GM10266 (cell line): ENCODE data around the gene INSIG1.

Source experiments
- DNase-seq: peaks from one replicate; pipeline ENCODE4 v3.0.0; 2012; ENCODE audit errors: extremely low spot score
- TF ChIP-seq, protein P1 (sequence below): IDR thresholded peaks from 2 replicates; pipeline ENCODE4 v1.5.1; 2012; ENCODE audit warnings: mild to moderate bottlenecking, low read depth; ENCODE audit not compliant: control insufficient read depth, insufficient read depth; ENCODE audit errors: missing control alignments

INSIG1 gene

GRCh38 chr7:155298288-155298833, 683 bp downstream of the INSIG1 start:
- DNase-seq: no peak
- TF ChIP-seq, protein P1, sequence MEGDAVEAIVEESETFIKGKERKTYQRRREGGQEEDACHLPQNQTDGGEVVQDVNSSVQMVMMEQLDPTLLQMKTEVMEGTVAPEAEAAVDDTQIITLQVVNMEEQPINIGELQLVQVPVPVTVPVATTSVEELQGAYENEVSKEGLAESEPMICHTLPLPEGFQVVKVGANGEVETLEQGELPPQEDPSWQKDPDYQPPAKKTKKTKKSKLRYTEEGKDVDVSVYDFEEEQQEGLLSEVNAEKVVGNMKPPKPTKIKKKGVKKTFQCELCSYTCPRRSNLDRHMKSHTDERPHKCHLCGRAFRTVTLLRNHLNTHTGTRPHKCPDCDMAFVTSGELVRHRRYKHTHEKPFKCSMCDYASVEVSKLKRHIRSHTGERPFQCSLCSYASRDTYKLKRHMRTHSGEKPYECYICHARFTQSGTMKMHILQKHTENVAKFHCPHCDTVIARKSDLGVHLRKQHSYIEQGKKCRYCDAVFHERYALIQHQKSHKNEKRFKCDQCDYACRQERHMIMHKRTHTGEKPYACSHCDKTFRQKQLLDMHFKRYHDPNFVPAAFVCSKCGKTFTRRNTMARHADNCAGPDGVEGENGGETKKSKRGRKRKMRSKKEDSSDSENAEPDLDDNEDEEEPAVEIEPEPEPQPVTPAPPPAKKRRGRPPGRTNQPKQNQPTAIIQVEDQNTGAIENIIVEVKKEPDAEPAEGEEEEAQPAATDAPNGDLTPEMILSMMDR: no peak

DNA sequence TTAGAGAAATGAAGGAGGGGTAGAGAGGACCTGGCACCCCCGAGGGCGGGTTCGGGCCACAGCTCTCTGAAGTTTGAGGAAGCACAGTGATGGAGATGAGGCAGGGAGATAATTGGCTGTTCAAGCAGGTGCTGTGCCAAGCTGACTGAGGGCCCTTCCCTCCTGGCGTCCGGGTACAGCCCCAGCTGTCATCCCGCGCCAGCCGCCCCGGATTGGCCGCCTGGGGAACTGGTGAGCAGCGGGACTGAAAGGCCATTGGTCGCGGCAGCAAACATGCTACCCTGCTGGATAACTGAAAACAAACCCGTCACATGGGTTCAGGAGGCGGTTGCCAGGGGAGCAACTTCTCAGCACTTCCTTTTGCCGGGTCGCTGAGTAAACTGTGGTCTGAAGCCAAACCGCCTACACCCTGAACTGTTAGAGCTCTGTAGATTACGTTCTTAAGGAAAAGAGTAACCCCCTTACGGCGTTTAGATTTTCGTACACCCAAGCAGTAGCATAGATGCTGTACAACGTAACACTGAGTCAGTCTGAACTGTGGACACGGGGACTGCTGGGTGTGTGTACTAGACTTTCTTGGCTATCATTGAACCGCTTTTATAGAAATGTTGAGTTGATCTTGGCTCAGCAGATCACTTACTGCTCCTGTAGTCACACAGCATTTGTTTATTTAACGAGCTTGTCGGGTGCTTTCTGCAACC, 1.3 kb downstream of the INSIG1 start:
- TF ChIP-seq, protein P1: no peak
- peak; percentile 95 for DNase-seq

- TF ChIP-seq, protein P1: no peak
Measured at GRCh38 chr7:155299535-155300202, 2.0 kb downstream of the INSIG1 start.

DNA sequence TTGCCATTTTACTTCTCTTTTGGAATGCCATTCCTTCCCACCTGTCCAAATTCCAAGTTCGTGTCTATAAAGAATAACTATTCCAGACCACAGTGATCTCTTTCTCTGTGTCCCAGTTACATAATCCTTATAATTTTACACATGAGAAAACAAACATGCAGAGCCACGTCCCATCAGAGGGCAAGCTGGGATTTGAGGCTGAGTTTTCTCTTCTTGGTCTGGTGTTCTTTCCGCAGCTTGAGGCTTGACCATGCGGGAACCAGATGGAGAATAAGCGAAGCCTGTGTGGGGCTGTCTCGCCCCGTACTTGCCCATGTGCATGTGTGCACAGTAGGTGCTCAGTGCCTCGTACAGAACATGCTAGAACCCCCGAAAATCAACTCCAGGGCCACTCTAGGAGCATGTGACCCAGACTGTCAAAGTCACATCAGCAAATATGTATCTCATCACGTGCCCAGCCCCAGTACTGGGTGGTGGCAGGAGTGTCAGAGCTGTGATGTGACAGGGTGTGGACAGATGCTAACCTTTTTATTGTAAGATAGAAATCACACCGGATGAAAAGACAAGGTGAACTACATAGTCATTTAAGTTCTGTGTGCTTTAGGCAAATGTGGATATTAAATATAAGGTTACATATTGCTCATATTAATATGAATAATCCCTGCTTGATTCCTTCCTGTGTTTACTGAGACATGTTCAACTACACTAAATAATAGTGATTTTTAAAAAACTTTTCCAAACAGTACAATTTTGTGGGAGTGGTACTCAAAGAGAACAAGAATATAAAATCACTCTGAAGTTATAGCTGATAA, 3.2 kb downstream of the INSIG1 start:
- TF ChIP-seq, protein P1: no peak
- DNase-seq: no peak

More at GRCh38 chr7:155299535-155300202, 2.0 kb downstream of the INSIG1 start:
- DNase-seq: no peak

DNA sequence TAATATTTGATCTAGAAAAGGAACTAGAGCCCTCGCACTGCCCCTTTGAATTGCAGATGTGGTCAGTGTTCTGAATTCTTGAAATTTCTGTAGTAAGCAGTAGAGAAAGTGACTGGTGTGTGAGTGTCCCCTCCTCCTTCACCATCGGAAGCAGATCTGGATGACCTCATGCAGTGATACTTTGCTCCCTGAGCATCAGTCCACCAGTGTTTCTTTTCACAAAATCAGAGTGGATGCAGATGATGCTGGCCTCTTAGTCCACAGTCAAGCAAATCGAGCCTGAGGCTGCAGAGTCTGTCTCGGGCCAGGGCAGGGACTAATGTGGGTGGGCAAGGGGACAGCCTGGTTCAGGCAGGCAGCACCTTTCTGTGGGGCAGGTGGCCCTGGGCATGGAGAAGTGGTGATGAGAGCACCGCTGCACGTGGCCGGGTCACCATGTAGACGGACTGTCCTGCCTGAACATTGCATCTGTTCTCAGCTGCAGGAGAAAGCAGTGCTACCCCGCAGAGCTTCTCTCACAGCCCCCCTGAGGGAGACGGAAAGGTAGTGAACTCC, 5.4 kb downstream of the INSIG1 start:
- no peak for DNase-seq
- TF ChIP-seq, protein P1: no peak

DNA sequence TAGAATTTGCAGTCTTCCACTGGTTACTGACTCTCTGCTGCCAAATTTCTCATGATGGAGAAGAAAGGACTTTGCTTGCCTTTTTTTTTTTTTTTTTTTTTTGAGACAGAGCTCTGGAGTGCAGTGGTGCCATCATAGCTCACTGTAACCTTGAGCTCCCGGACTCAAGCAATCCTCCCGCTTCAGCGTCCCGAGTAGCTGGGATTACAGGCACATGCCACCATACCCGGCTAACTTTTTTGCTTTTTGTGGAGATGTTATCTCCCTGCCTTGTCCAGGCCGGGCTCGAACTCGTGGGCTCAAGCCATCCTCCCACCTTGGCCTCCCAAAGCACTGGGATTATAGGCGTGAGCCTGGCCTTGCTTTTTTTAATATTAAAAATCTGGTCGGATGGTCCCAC, 6.2 kb downstream of the INSIG1 start:
- DNase-seq: no peak
- TF ChIP-seq, protein P1: no peak
